H1 (cell line): ENCODE measurements around the gene CES3. TPM values are rescaled to one million over a fixed set of nuclear protein-coding genes. Genes with fewer than 3 reads are reported as not detected.

Experiments used
- CTCF ChIA-PET: fragments of 300-600 bp; sonication (Branson Sonifier 250); formaldehyde crosslinking; loops from one replicate; lab custom pipeline; 2021; ENCODE audit not compliant: partially characterized antibody; lab: Charles Lee
- POLR2A ChIA-PET: fragments of 300-600 bp; sonication (Branson Sonifier 250); formaldehyde crosslinking; loops from one replicate; lab custom pipeline; 2021; ENCODE audit warnings: inconsistent platforms; ENCODE audit not compliant: partially characterized antibody; lab: Charles Lee
- DNase-seq, 2 experiments: peaks; one replicate each; pipeline versions ENCODE4 v3.0.0 to v3.0.0-alpha.2; 2010 to 2022; ENCODE audit warnings: low spot score in 2 of 2, low read depth in 1 of 2, mixed read lengths in 1 of 2
- FAIRE-seq: peaks from 2 replicates; lab custom pipeline; 2011; peaks lifted over from hg19 to GRCh38; lab: Jason Lieb, UNC
- H2AFZ ChIP-seq: 2 replicates; pipeline ENCODE4 v1.8.1; 2012; ENCODE audit warnings: low read length, inconsistent platforms
- H2AK5ac ChIP-seq: 2 replicates; pipeline ENCODE4 v1.6.1; 2013; ENCODE audit warnings: low read depth, low read length
- H2BK120ac ChIP-seq: replicated peaks from 2 replicates; pipeline ENCODE3; 2013; ENCODE audit warnings: low read depth, low read length, inconsistent platforms
- H2BK12ac ChIP-seq: 2 replicates; pipeline ENCODE4 v1.6.1; 2013; ENCODE audit warnings: low read depth, low read length
- H2BK15ac ChIP-seq: 2 replicates; pipeline ENCODE4 v1.6.1; 2013; ENCODE audit warnings: low read length
- H2BK20ac ChIP-seq: 2 replicates; pipeline ENCODE4 v1.6.1; 2013; ENCODE audit warnings: low read length
- H2BK5ac ChIP-seq: 2 replicates; pipeline ENCODE4 v1.6.1; 2013; ENCODE audit warnings: low read depth, low read length
- H3K14ac ChIP-seq: 2 replicates; pipeline ENCODE4 v1.6.1; 2013; ENCODE audit warnings: inconsistent platforms; ENCODE audit not compliant: insufficient read length
- H3K18ac ChIP-seq: 2 replicates; pipeline ENCODE4 v1.6.1; 2013; ENCODE audit warnings: low read length; ENCODE audit errors: extremely low read depth
- H3K23ac ChIP-seq: 2 replicates; pipeline ENCODE4 v1.6.1; 2013; ENCODE audit warnings: inconsistent platforms; ENCODE audit not compliant: insufficient read length
- H3K23me2 ChIP-seq: 2 replicates; pipeline ENCODE4 v1.6.1; 2013; ENCODE audit warnings: low read depth, low read length
- H3K27ac ChIP-seq: 2 replicates; pipeline ENCODE4 v1.6.1; 2011; ENCODE audit warnings: low read depth, low read length, inconsistent platforms
- H3K27me3 ChIP-seq, 4 experiments: replicated peaks in 1 of 4; 1 replicate in 1 of 4; 2 replicates in 3 of 4; pipeline versions ENCODE4 v1.6.1 to v1.8.1; 2011 to 2013; ENCODE audit warnings: low read length in 3 of 4, mild to moderate bottlenecking in 3 of 4, inconsistent platforms in 2 of 4, mixed read lengths in 2 of 4, moderate library complexity in 1 of 4; ENCODE audit not compliant: control insufficient read depth in 3 of 4, insufficient read depth in 3 of 4; ENCODE audit errors: extremely low read depth in 1 of 4
- H3K36me3 ChIP-seq, 4 experiments: 2 replicates each; pipeline versions ENCODE4 v1.6.1 to v1.8.1; 2011 to 2013; ENCODE audit warnings: mild to moderate bottlenecking in 4 of 4, low read length in 3 of 4, moderate library complexity in 2 of 4, control low read depth in 1 of 4, inconsistent platforms in 1 of 4; ENCODE audit not compliant: insufficient read depth in 4 of 4, control insufficient read depth in 2 of 4
- H3K4ac ChIP-seq: replicated peaks from 2 replicates; pipeline ENCODE3; 2013; ENCODE audit warnings: low read length, low read depth, mixed read lengths, inconsistent platforms; ENCODE audit not compliant: insufficient read length
- H3K4me1 ChIP-seq, 4 experiments: replicated peaks in 1 of 4; 1 replicate in 1 of 4; 2 replicates in 3 of 4; pipeline versions ENCODE4 v1.6.1 to v1.8.1; 2011 to 2013; ENCODE audit warnings: low read length in 3 of 4, inconsistent platforms in 2 of 4, mixed read lengths in 1 of 4; ENCODE audit not compliant: insufficient read depth in 4 of 4, control insufficient read depth in 3 of 4
- H3K4me2 ChIP-seq, 2 experiments: 2 replicates each; pipeline versions ENCODE4 v1.6.1 to v1.8.1; 2011 to 2013; ENCODE audit warnings: low read depth in 2 of 2, low read length in 2 of 2, control low read depth in 1 of 2, inconsistent platforms in 1 of 2, mild to moderate bottlenecking in 1 of 2; ENCODE audit not compliant: insufficient read depth in 1 of 2
- H3K4me3 ChIP-seq, 4 experiments: fragments of 200-600, 300-600 bp in 1 of 4; sonication (generic), shearing (Covaris generic), sonication (Bioruptor Twin) in 1 of 4; 2 replicates each; pipeline versions ENCODE4 v1.5.1 to v1.8.1; 2011 to 2016; ENCODE audit warnings: low read length in 4 of 4, low read depth in 3 of 4, control low read depth in 2 of 4, inconsistent platforms in 2 of 4, mild to moderate bottlenecking in 2 of 4, mixed read lengths in 1 of 4, moderate library complexity in 1 of 4; ENCODE audit not compliant: insufficient read depth in 2 of 4; ENCODE audit errors: extremely low read depth in 1 of 4
- H3K56ac ChIP-seq: replicated peaks from 2 replicates; pipeline ENCODE3; 2013; ENCODE audit warnings: low read depth, mild to moderate bottlenecking, mixed read lengths, low read length, inconsistent platforms; ENCODE audit not compliant: insufficient read length
- H3K79me1 ChIP-seq: 2 replicates; pipeline ENCODE4 v1.6.1; 2013; ENCODE audit warnings: low read depth, low read length, control low read depth
- H3K79me2 ChIP-seq, 2 experiments: 2 replicates each; pipeline versions ENCODE4 v1.6.1 to v1.8.1; 2012 to 2013; ENCODE audit warnings: low read length in 2 of 2, mild to moderate bottlenecking in 2 of 2, inconsistent platforms in 1 of 2; ENCODE audit not compliant: insufficient read depth in 2 of 2, control insufficient read depth in 1 of 2
- H3K9ac ChIP-seq, 4 experiments: replicated peaks in 1 of 4; 1 replicate in 1 of 4; 2 replicates in 3 of 4; pipeline versions ENCODE4 v1.6.1 to v1.8.1; 2011 to 2013; ENCODE audit warnings: low read depth in 3 of 4, low read length in 3 of 4, control low read depth in 2 of 4, mild to moderate bottlenecking in 2 of 4, moderate library complexity in 2 of 4, inconsistent platforms in 1 of 4; ENCODE audit errors: extremely low read depth in 1 of 4
- H3K9me3 ChIP-seq, 2 experiments: 2 replicates each; pipeline versions ENCODE4 v1.6.1 to v1.8.1; 2012 to 2013; ENCODE audit warnings: mild to moderate bottlenecking in 2 of 2, moderate library complexity in 2 of 2, control low read depth in 1 of 2, inconsistent platforms in 1 of 2, low read depth in 1 of 2, low read length in 1 of 2, mixed read lengths in 1 of 2; ENCODE audit not compliant: insufficient read depth in 2 of 2
- H4K20me1 ChIP-seq, 2 experiments: replicated peaks in 1 of 2; 2 replicates each; pipeline versions ENCODE3 to v1.8.1; 2011 to 2013; ENCODE audit warnings: inconsistent platforms in 2 of 2, low read length in 2 of 2, mild to moderate bottlenecking in 1 of 2; ENCODE audit not compliant: insufficient read depth in 2 of 2, control insufficient read depth in 1 of 2
- H4K5ac ChIP-seq: 2 replicates; pipeline ENCODE4 v1.6.1; 2013; ENCODE audit warnings: low read length, low read depth, mixed read lengths, inconsistent platforms; ENCODE audit not compliant: insufficient read length
- H4K8ac ChIP-seq: 2 replicates; pipeline ENCODE4 v1.8.0; 2013; ENCODE audit warnings: mild to moderate bottlenecking, moderate library complexity, low read length, inconsistent platforms; ENCODE audit not compliant: insufficient read depth; ENCODE audit errors: extremely low read depth
- H4K91ac ChIP-seq: replicated peaks from 2 replicates; pipeline ENCODE3; 2013; ENCODE audit warnings: low read length, mixed read lengths, inconsistent platforms; ENCODE audit not compliant: insufficient read length
- EGR1 ChIP-seq: IDR thresholded peaks from 2 replicates; pipeline ENCODE4 v1.6.1; 2011; ENCODE audit warnings: low read depth, low read length, borderline replicate concordance
- SIN3A ChIP-seq, 2 experiments: IDR thresholded peaks in 1 of 2; conservative IDR thresholded peaks in 1 of 2; 2 replicates each; pipeline ENCODE4 v1.6.1; 2011 to 2012; ENCODE audit warnings: low read length in 2 of 2, improper control_type of control experiment in 1 of 2, low read depth in 1 of 2, mild to moderate bottlenecking in 1 of 2
- TCF12 ChIP-seq: IDR thresholded peaks from 2 replicates; pipeline ENCODE4 v1.6.1; 2011; ENCODE audit warnings: low read depth, mild to moderate bottlenecking, low read length
- ZNF274 ChIP-seq: IDR thresholded peaks from 2 replicates; pipeline ENCODE4 v1.7.0; 2012; ENCODE audit warnings: low read length, borderline replicate concordance; ENCODE audit errors: extremely low read depth
- WGBS, 2 experiments: shearing (Covaris generic) in 1 of 2; methylation state at CpG; one replicate each; pipeline versions ENCODE4 v1.1.6 to v1.1.7; 2013 to 2015; ENCODE audit warnings: low lambda C conversion rate in 2 of 2, mixed read lengths in 2 of 2, inconsistent platforms in 1 of 2, low coverage in 1 of 2, missing lambda C conversion rate in 1 of 2; ENCODE audit not compliant: insufficient replicate concordance in 2 of 2, insufficient coverage in 1 of 2, insufficient read length in 1 of 2; ENCODE audit errors: extremely low coverage in 1 of 2, missing lambda C conversion rate in 1 of 2; 5-methylcytosine and 5-hydroxymethylcytosine counted together
- polyA plus RNA-seq, 7 experiments: library from polyadenylated mRNA; depleted of rRNA in 3 of 7; stranded (reverse) in 5 of 7; unstranded in 2 of 7; fragments of >200 nt in 5 of 7; fragments of 200-250 nt in 2 of 7; gene quantifications; 1 replicate in 5 of 7; 2 replicates in 1 of 7; 4 replicates in 1 of 7; pipeline versions ENCODE4 v1.2.1 to v1.2.3, GENCODE V29; 2011 to 2013; ENCODE audit warnings: missing spikeins in 2 of 7, mixed read lengths in 2 of 7
- total RNA-seq: library from RNA; stranded (reverse); fragmentation: NEBNext Ultra II Directional; extraction: Animal tissue kit (Norgen Biotek cat#: 25700); gene quantifications from 2 replicates; pipeline ENCODE4 v1.2.1, GENCODE V29; 2021
- TF ChIP-seq, protein P1 (sequence below): IDR thresholded peaks from 2 replicates; pipeline ENCODE4 v1.6.1; 2012; ENCODE audit warnings: inconsistent platforms
- TF ChIP-seq, protein P2 (sequence below), 3 experiments: IDR thresholded peaks; 1 replicate in 2 of 3; 2 replicates in 1 of 3; pipeline versions ENCODE4 v1.5.1 to v1.6.1; 2011; ENCODE audit warnings: low read length in 3 of 3, mild to moderate bottlenecking in 3 of 3, inconsistent platforms in 2 of 3, low read depth in 1 of 3, moderate library complexity in 1 of 3; ENCODE audit not compliant: insufficient read depth in 1 of 3; ENCODE audit errors: control extremely low read depth in 1 of 3

Gene CES3
- total and polyA plus RNA-seq, 2 of the 8 experiments (the other 6 are each of a cell fraction or from before 2014, with no cell fraction given) = 1.6 to 2.2 TPM

- H3K14ac ChIP-seq = no peak overlapping the region
- TF ChIP-seq, protein P1, sequence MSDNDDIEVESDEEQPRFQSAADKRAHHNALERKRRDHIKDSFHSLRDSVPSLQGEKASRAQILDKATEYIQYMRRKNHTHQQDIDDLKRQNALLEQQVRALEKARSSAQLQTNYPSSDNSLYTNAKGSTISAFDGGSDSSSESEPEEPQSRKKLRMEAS = peak; percentile 78
- peak in 1 of 2 experiments; percentile 75; a peak in 1 of 4 replicates for TF ChIP-seq SIN3A (conservative IDR thresholded peaks at IDR 0.05 in 1 of 2, IDR thresholded peaks at IDR 0.05 in 1 of 2; ENCODE audit: low read depth in 1 of 2, low read length in 2 of 2)
- TF ChIP-seq EGR1 = no peak
- TF ChIP-seq ZNF274 = no peak
- TF ChIP-seq, protein P2, sequence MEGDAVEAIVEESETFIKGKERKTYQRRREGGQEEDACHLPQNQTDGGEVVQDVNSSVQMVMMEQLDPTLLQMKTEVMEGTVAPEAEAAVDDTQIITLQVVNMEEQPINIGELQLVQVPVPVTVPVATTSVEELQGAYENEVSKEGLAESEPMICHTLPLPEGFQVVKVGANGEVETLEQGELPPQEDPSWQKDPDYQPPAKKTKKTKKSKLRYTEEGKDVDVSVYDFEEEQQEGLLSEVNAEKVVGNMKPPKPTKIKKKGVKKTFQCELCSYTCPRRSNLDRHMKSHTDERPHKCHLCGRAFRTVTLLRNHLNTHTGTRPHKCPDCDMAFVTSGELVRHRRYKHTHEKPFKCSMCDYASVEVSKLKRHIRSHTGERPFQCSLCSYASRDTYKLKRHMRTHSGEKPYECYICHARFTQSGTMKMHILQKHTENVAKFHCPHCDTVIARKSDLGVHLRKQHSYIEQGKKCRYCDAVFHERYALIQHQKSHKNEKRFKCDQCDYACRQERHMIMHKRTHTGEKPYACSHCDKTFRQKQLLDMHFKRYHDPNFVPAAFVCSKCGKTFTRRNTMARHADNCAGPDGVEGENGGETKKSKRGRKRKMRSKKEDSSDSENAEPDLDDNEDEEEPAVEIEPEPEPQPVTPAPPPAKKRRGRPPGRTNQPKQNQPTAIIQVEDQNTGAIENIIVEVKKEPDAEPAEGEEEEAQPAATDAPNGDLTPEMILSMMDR (IDR thresholded peaks at IDR 0.05; ENCODE audit: control extremely low read depth in 1 of 3, insufficient read depth in 1 of 3, low read depth in 1 of 3, low read length in 3 of 3) = peak in 1 of 3 experiments; percentile 50; a peak in 1 of 4 replicates
- 0 out of 2 replicates have a peak, but pooled peaks have one; percentile 50 for TF ChIP-seq TCF12
- H3K4me3 ChIP-seq = no peak overlapping the region
- no peak overlapping the region for H2AFZ ChIP-seq
- H4K8ac ChIP-seq = no peak overlapping the region; the same call in 1 of the 2 replicates
- no peak overlapping the region for H3K56ac ChIP-seq
- no peak overlapping the region for H4K5ac ChIP-seq
- no peak overlapping the region for H3K27ac ChIP-seq
- no peaks in the 10 kb centered on the region for H3K36me3 ChIP-seq
- H3K23me2 ChIP-seq = peaks cover 3% of the 10 kb centered on the region; the same call in 1 of the 2 replicates
- H2BK120ac ChIP-seq = no peak overlapping the region
- no peak overlapping the region for H2BK15ac ChIP-seq
- POLR2A ChIA-PET = interaction anchor here (0.7 to 1.0 kb wide), 2 partner anchors 17 to 104 kb away, joined by 3 read pairs; no protein-coding TSS in a partner anchor
- peaks cover 0 to 3% (median 0%) of the 10 kb centered on the region in 4 experiments; a peak in 1 of 7 replicates for H3K4me1 ChIP-seq
- H4K91ac ChIP-seq = no peak overlapping the region
- H3K9me3 ChIP-seq = no peaks in the 10 kb centered on the region
- DNase-seq (peak in 1 of 2 experiments; percentile 74), FAIRE-seq (no peak)
- no peaks in the 10 kb centered on the region for H3K79me2 ChIP-seq
- H3K23ac ChIP-seq = no peak overlapping the region
- H2BK12ac ChIP-seq = no peak overlapping the region
- no peak overlapping the region for H3K9ac ChIP-seq
- no peak overlapping the region for H2AK5ac ChIP-seq
- H3K27me3 ChIP-seq = no peaks in the 10 kb centered on the region; a peak in 2 of 7 replicates
- whole genome bisulfite sequencing, 2 experiments = 67% methylated on average over 10 of the region's 10 CpGs; no CpG with 5 or more reads in 1 of the 2 experiments
- no peak overlapping the region for H2BK20ac ChIP-seq
- CTCF ChIA-PET = interaction anchor here (0.7 to 42.0 kb wide), 9 partner anchors 3 to 377 kb away, joined by 3 to 1009 read pairs (median 4); partner anchors contain the start of genes CDH16, CES3, PDP2 and RRAD
- no peaks in the 10 kb centered on the region for H3K79me1 ChIP-seq
- H4K20me1 ChIP-seq = peaks cover 0 to 5% of the 10 kb centered on the region in 2 experiments
- H3K4me2 ChIP-seq = no peak overlapping the region
- H3K4ac ChIP-seq = no peak overlapping the region
- no peak overlapping the region for H2BK5ac ChIP-seq
- H3K18ac ChIP-seq = no peak overlapping the region
These were observed 48.0 kb upstream of the CES3 start for GRCh38 chr16:66913081-66913480.
